ENCODE measurements around the gene SLC26A4.

Gene SLC26A4

DNA sequence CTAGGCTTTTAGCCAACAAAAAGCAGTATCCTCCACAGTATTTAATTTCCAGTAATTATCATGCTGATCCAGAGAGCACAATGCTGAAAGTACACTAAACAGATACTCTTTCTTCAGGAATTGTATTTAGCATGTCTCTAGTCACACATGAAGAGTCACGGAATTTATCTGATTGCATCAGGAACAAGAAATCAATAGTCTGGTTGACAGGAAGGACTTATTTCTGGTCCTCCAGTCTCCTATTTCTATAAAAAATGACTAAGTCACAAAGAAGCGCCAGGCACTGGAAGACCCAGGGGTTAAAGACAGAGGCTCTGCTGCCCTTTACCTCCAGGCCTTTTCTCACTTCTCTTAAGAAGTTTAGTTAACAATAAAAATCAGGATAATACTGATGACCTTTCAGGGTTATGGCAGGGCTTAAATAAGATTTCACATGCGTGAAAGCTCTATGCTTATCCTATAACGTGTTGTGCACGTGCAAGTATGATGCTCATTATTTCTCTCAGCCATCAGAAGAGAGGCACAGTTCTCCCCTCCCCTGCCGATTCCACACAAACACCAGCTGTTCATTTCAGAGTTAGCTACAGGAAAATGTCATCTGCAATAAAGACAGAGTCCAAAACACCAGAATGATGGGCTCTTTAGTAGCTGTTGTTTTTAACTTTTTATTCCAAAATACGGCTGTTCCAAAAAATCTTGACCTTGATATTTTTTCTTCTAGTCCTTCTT lies 36.9 kb downstream of the SLC26A4 start:
- DNase-seq = no peak

GRCh38 chr7:107700570-107700969 lies 39.9 kb downstream of the SLC26A4 start:
- DNase-seq = no peak

DNA sequence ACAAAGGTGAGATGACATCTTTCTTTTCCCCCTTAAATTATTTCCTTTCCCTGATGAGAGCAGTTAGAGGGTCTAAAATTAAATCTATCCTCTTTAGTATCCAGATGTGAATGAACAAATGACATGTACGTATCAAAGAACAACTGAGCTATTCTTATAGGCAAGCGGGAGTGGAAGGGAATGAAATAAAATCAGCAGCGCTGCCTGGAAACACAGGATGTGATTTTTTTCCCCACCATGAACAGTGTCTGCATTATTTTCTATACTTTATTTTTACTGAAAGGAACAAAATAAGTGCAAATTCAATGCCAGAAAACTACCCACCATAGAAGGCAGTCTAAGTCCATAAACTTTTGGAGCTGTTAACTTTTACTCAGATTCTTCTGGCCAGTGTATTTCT lies 40.6 kb downstream of the SLC26A4 start:
- DNase-seq = no peak

- DNase-seq = no peak
These were observed 42.6 kb downstream of the SLC26A4 start for GRCh38 chr7:107703219-107703618.

DNA sequence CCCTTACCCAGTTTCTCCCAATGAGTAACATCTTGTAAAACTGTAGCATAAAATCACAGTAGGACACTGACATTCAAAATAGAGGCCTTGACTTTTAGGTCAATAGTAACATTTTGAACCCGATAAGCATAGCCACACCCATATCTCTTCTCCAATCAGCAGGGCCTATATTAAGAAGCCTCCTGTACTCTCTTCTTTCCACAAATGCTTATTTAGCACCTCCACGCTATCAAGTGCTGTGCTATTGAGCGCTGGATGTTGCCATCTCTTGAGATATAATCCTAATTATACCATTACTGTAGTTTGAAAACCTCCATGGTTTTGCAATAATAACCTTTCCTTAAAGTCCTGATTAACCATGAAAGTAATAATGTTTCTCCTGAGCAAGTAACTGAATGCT lies 43.2 kb downstream of the SLC26A4 start:
- DNase-seq = no peak

DNA sequence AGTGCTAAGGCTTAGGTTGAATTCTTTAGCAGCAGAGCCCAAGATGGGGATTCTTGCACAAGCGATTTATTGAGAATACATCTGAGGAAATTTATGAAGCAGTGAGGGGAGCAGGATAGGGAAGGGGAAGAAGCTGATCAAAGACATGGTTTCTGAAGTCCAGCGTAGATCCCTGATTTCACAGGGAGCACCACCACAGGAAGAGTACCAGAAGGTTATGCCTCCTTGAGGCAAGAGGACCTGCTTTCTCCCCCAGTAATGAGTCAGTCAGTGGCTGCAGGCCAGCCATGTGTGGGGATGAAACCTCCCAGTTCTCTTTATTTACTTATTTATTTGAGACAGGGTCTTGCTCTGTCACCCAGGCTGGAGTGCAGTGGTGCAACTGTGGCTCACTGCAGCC lies 48.3 kb downstream of the SLC26A4 start:
- no peak for DNase-seq

- no peak for DNase-seq
These were observed 50.7 kb downstream of the SLC26A4 start for GRCh38 chr7:107711301-107711700.

DNA sequence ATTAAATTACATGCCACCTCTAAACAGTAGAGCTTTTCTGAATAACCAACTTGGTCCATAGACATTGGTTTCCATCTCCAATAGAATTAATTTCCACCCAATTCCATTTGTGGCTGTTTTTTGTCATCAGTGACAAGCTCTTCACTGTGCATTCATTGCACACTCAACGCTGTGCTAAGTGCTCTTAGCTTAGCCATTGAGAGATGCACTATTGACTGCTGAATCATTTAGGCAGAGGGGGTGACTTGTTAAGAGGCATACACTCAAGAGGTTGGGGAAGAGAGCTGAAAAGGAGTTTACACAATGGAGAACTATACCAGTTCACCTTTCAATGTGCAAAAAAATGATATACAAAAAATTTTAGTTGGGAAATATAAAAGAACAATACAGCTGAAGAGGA lies 51.4 kb downstream of the SLC26A4 start:
- DNase-seq = peak; percentile 83

DNA sequence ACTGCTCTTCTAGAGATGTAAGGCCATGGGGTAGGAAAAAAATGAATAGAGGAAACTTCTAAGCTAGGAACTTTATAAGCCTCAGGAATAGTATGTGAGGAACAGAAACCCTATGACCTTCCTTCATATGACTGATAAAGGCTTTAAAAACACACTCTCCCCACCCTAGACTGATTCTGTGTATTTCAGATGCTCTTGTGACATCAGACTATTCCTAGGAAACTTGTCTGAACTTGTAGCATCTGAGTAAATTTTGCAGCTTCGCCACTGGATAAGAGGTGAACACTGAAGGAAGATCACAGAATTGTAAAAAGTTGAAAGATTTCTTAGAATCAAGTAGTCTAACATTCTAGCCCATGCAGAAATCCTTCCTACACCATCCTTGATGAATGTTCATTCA lies 52.3 kb downstream of the SLC26A4 start:
- DNase-seq = no peak

GRCh38 chr7:107715531-107715930 lies 54.9 kb downstream of the SLC26A4 start:
- no peak for DNase-seq

DNA sequence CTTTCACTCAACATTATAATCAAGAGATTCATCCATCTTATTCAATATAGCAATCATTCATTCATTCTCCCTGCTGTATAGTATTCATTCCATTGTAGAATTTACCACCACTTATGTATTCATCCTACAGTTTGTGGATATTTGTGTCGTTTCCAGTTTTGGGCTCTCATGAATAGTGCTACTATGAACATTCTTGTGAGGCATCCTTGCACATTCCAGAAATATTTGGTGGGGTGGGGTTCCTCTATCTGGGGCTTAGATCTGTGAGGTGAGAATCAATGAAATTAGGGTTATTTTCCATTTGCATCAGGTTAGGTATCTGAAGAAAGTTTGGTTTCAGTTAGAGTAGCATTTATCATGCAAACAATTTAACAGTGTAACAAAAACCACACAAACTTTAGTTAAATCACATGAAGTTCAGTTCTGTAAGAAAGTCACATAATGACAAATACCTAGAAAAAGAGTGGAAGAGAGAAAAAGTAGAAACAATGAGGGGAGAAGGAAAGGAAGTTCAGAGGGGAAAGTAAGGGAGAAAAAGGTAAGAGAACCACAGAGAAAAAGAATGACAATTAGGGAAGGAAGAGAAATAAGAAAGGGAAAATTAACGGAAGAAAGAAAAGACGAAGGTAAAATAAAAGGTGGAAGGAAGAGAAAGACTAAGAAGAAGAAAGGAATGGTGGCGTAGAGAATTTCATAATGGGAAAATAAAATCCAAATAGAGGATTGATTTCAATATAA lies 58.0 kb downstream of the SLC26A4 start:
- no peak for DNase-seq

GRCh38 chr7:107721286-107721685 lies 60.7 kb downstream of the SLC26A4 start:
- no peak for DNase-seq

GRCh38 chr7:107723255-107723654 lies 62.6 kb downstream of the SLC26A4 start:
- DNase-seq = no peak

DNA sequence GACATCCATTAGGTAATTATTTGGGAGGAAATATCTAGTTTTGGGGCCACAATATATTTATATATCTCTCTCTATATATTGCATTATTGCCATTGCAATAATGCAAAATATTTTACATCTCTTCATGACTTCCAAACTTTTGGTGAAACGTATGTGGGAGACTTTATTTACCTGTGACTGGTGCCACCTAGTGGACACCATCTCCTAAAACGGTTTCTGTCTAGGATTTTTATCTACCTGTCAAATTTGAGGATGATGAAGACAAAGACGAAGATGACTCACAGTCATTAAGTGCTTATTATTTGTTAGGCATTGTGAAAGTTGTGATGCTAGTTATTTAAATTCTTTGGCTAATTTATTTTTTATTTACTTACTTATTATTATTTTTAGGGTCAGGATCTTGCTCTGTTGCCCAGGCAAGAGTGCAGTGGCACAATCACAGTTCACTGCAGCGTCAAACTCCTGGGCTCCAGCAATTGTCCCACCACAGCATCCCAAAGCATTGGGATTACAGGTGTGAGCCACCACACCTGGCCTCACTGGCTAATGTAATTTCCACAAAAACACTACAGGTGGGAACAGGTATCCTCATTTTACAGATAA lies 64.6 kb downstream of the SLC26A4 start:
- DNase-seq = peak; percentile 44

- no peak for DNase-seq
These were observed 65.9 kb downstream of the SLC26A4 start for GRCh38 chr7:107726356-107727130.

DNA sequence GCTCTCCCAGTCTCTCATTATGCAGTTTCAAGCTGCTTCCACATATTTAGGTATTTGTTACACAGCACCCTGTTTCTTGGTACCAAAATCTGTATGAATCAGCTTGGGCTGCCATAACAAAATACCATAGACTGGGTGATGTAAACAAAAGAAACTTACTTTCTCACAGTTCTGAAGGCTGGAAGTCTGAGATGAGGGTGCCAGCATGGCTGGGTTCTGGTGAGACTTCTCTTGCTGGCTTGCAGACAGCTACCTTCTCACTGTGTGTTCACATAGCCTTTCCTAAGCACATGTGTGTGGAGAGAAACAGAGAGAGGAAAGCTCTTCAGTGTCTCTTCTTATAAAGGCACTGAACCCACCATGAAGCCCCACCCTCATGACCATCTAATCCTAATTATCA lies 67.6 kb downstream of the SLC26A4 start:
- no peak for DNase-seq

- DNase-seq = peak; percentile 70
These were observed 82.3 kb downstream of the SLC26A4 start for GRCh38 chr7:107742678-107743566.

DNA sequence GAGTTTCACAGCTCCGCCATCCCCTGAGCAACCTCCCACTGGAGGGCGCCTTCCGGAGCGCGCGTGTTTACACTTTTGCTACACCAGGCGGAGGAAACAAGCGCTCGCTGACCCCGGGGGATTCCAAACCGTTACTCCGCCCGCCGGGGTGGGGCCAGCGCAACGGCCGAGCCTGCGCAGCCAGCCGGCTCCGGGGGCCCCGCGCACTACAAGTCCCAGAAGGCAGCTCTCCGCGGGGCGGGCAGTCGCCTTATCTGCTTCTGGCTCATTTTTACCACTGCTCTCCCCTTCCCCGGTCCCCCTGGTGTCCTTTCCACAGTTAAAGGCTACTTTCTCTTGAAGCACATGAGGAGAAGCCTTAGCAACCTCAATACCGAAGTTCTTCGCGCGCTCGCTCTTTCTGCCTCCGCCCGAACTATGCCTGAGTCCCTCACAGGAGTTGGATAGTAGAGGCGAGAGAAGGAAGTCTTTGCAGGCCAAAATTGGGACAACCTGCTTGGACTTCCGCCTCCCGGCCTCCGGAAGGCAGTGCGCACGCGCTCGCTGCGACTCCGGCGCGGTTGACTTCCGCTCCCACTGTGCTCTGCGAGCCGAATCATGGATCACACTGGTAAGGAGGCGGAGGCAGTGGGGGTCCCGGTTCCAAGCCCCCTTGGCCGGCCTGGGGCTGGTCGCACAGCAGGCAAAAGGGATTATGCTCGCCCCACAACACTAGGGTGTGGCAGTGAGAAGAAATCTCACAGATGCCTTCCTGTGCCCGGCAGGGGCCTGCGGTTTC lies 83.1 kb downstream of the SLC26A4 start, which contains the start of gene CBLL1:
Gene CBLL1 (plus strand): TSS at position 576 of the 778 bp plus-strand sequence. CDS start 22 bp downstream, at position 598.
- DNase-seq = peak; percentile 91

DNA sequence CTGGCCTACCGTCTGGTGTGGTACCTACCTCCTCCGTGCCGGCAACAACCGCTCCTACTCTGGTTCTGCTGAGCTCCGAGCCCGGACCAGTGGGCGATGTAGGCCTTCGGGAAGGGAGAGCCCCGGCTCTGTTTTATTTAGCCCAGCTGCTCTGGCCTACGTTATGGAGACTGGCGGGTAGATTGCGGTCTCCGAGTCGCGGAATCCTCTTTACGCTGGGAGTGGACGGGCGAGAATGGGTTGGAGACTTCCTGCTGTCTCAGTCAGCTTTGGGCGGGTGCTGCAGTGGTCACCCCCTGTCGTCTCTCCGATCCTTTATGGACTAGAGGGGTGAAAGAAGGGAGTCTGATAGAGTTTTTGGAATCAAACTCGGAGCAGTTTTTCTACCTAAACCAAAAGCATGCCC lies 83.7 kb downstream of the SLC26A4 start:
- no peak for DNase-seq

DNA sequence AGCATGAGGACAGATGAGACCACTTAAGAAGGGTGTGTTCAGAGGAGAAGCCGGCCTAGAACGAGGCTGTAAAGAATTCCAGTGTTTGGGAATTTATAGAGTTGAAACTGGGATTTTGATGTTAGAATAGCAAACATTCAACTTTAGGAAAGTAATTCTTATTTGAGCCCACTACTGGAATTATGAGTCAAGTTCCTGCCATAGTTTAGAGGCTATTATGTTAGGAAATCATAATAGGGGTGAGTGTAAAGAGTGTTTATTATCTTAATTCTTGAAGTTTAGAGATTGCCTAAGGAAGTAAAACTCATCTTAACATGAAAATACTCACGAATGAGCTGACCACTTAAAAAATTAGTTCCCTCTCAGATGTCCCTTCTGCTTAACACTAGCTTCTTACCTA lies 85.4 kb downstream of the SLC26A4 start:
- no peak for DNase-seq

DNA sequence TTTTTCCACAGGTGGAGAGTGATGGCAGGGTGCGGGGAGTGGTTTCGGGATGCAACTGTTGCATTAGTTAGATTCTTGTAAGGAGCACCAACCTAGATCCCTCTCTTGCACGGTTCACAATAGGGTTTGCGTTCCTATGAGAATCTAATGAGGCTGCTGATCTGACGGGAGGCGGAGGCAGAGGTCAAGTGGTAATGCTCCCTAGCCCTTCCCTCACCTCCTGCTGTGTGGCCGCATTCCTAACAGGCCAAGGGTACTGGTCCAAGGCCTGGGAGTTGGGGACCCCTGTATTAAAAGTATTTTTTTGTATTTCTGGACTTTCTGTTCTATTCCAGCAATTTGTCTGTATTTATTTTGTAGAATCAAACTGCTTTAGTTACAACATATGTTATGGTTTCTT lies 90.5 kb downstream of the SLC26A4 start:
- no peak for DNase-seq

Measured in NCI-H1436 (cell line).